HCEC 1CT (cell line): ENCODE data around the gene STX8.
A peak's percentile ranks its signal among the peaks of the same experiment; 100 is the strongest.

Source experiments
- DNase-seq: peaks from one replicate; pipeline ENCODE4 v3.0.0-alpha.2; 2017

The STX8 gene

GRCh38 chr17:9221147-9221921 lies 354.3 kb downstream of the STX8 start:
- DNase-seq = no peak

- no peak for DNase-seq
Observed at GRCh38 chr17:9220398-9221146, 355.0 kb downstream of the STX8 start.

- DNase-seq = no peak
Observed at GRCh38 chr17:9219631-9220397, 355.8 kb downstream of the STX8 start.

- no peak for DNase-seq
Observed at GRCh38 chr17:9218911-9219310, 356.7 kb downstream of the STX8 start.

- DNase-seq = no peak
Observed at GRCh38 chr17:9218064-9218635, 357.5 kb downstream of the STX8 start.

- peak; percentile 74 for DNase-seq
Observed at GRCh38 chr17:9217151-9218056, 358.2 kb downstream of the STX8 start.

GRCh38 chr17:9215465-9215864 lies 360.2 kb downstream of the STX8 start:
- DNase-seq = no peak

- DNase-seq = no peak
Observed at GRCh38 chr17:9213303-9213640, 362.3 kb downstream of the STX8 start.

- DNase-seq = no peak
Observed at GRCh38 chr17:9212376-9213302, 363.0 kb downstream of the STX8 start.

- DNase-seq = no peak
Observed at GRCh38 chr17:9211133-9211765, 364.4 kb downstream of the STX8 start.

- no peak for DNase-seq
Observed at GRCh38 chr17:9209781-9210370, 365.7 kb downstream of the STX8 start.

GRCh38 chr17:9209347-9209746 lies 366.3 kb downstream of the STX8 start:
- DNase-seq = no peak

- DNase-seq = no peak
Observed at GRCh38 chr17:9208381-9209105, 367.1 kb downstream of the STX8 start.

GRCh38 chr17:9206741-9207332 lies 368.8 kb downstream of the STX8 start:
- no peak for DNase-seq

GRCh38 chr17:9206410-9206703 lies 369.3 kb downstream of the STX8 start:
- no peak for DNase-seq

- DNase-seq = no peak
Observed at GRCh38 chr17:9205520-9206409, 369.9 kb downstream of the STX8 start.

GRCh38 chr17:9204637-9205329 lies 370.8 kb downstream of the STX8 start:
- no peak for DNase-seq
